Germinal center (tissue), 1 donor: ENCODE data around the gene RBM38.

Source experiments
- DNase-seq: peaks from one replicate; pipeline ENCODE4 v3.0.0; 2012; ENCODE audit warnings: mixed read lengths, low spot score

The RBM38 gene

DNA sequence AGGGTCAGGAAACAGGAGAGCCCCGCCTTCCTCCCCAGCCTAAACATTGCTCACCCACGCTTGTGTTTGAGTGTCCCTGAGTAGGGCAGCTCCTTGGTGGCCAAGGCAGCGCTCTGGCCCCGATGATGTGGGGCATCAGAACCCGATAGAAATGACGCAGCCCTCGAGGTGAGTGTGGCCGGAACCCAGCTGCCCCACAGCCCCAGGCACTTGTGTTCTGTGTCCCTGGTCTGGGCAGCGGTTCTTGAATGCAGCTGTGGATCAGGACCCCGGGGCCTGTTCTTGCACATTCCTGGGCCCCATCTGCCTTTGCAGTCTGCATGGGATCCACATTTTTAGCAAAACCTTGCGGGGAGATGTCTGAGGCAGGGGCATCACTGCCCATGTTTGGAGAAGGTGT lies 12.8 kb downstream of the RBM38 start:
- no peak for DNase-seq

DNA sequence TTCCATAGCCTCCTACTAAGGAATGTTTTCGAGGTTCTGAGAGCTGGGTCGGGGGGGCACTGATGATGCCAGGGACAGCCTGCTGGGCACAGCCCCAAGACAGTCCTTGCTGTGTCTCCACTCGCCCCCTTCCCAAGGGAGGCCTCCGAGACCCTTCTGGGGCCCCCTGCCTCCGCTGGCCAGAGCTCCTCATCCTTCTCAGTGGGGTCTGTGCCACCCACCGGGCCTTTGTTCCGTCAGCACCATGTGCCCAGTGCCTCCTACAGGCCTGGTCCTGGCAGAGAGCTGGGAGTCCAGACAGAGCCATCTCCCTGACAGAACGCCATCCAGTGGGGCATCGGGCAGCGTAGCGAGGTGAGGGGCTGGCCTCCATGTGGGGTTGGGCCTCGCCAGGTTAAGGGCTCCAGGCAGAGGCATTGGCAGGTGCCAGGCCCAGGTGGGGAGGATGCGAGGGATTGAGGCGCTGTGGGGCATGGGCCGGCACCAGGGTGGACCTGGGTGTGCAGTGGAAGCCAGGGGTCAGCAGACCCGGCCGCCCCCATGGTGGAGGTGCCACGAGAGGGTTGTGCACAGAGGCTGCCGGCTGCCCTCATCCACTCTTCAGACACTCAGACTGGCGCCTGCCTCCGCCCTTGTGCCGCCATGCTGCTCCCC lies 13.3 kb downstream of the RBM38 start:
- DNase-seq, result no peak

DNA sequence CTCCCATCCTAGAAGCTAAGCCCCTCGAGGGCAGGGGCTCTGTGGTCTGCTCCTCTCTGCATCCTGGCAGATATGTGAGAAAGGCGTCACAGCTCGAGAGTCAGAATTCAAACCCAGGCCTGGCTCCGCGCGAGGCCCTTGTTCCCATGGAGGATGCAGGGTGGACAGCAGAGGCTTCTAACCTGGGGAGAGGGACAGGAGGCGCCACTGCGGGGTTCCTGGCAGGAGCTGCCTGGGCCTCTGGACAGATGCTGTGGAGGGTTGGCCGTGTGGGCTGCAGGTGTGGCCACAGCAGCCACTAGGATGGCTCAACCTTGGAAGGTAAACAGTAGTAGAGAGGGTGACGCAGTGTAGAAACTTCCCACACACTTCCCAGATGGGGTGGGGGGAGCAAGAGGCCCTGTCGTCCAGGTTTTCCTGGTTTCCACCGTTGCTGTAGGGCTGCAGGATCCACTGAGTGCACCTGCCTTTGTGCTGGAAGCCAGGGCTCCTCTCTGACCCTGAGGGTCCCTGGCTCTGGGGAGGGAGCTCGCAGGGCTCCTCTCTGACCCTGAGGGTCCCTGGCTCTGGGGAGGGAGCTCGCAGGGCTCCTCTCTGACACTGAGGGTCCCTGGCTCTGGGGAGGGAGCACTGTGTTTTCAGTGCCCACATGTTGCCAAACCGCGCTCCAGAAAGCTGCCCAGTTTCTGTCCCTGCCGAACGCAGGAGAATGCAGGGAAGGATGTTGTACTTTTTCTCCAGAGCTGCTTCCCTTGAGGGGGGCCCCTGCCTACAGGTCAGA lies 14.2 kb downstream of the RBM38 start:
- DNase-seq, result no peak

DNA sequence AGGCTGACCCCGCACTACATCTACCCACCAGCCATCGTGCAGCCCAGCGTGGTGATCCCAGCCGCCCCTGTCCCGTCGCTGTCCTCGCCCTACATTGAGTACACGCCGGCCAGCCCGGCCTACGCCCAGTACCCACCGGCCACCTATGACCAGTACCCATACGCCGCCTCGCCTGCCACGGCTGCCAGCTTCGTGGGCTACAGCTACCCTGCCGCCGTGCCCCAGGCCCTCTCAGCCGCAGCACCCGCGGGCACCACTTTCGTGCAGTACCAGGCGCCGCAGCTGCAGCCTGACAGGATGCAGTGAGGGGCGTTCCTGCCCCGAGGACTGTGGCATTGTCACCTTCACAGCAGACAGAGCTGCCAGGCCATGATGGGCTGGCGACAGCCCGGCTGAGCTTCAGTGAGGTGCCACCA lies 16.4 kb downstream of the RBM38 start:
- DNase-seq, result no peak

DNA sequence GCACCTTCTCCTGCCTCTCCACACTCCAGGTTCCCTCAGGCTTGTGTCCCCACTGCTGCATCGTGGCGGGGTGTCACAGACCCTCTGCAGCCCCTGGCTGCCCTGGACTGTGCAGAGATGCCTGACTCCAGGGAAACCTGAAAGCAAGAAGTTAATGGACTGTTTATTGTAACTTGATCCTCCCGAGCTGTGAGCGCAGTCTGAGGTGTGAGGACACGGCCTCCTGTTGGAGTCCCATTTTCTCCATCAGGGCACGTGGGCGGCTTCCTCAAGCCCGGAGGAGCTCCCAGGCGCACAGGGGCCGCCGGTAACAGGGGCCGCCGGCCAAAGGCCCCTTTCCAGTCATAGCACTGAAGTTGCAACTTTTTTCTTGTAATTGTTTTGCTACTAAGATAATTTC lies 16.9 kb downstream of the RBM38 start:
- no peak for DNase-seq

DNA sequence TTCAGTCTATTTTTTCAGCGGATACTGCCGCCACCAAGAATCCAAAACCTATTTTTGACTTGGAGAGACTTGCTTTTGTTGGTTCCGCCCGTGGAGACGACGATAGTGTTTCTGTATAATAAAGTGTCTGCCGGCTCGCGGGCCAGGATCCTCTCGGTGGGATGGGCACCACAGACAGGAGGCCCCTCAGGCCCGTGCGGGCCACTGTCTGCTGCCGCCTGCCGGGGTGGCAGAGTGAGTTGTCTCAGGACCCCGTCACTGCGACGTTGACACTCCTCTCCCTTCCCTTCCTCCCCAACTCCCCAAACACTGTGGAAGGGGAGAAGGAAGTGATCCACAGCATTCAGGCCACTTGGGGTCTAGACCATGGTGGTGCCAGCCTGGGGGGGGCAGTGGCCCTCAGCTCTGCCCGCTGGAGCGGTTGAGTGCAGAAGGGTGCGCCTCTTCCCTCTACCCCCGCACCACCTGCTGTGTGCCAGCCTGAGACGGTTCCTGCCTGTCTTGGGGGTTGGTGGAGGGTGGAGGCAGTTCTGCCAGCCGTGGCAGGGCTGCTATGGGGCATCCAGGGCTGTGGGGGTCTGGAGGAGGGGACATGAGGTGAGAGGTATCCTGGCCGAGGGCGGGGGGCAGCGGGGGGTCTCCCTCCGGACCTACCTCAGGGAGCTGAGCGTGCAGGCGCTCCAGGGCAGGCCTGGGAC lies 17.5 kb downstream of the RBM38 start:
- DNase-seq, result no peak

DNA sequence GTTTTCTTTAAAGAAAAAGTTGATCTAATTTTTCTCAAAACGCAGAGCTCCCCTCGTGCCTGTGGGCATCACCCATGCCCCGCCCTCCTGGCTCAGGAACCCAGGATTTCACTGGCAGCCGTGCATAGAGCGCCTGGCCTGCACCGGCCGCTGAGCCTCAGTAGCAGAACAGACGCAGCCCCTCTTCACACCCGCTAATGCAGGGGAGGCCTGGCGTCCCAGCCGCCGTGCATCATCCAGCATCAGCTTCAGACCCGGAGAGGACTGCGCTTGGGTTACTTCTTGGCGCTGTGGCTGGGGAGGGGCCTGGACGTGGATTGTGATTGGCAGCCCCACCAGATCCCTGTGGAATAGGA lies 18.1 kb downstream of the RBM38 start:
- no peak for DNase-seq

DNA sequence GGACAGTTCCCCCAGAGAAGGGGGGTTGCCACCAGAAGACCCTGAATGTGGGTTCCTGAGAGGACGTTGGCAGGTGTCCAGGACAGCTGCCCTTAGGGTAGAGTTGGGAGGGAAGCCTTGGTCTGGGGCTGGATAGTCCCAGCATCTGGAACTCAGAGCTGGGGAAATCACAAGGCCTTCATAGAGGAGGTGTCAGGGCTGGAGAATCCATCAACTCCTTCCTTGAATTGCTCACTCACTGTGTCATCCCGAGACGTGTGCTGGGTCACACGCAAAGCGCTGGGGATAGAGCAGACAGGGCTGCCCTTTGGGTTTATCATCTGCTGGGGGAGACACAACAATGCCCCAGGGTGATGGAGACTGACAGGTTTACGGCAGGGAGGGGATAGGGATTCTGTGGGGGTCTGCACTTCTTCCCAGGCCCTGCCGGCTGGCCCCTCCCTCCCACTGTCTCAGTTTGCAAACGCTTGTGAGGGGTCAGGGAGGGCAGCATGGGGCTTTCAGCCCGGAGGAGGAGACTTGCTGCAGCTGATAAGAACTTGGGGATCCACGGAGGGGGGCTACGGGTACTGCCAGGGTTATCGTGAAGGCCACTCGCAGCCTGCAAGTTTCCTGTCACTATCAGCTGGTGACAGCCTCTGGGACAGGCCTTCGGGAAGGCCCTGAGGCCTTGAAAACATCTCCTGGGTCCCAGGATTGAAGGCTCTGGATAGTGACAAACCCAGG lies 18.6 kb downstream of the RBM38 start:
- DNase-seq, result no peak

DNA sequence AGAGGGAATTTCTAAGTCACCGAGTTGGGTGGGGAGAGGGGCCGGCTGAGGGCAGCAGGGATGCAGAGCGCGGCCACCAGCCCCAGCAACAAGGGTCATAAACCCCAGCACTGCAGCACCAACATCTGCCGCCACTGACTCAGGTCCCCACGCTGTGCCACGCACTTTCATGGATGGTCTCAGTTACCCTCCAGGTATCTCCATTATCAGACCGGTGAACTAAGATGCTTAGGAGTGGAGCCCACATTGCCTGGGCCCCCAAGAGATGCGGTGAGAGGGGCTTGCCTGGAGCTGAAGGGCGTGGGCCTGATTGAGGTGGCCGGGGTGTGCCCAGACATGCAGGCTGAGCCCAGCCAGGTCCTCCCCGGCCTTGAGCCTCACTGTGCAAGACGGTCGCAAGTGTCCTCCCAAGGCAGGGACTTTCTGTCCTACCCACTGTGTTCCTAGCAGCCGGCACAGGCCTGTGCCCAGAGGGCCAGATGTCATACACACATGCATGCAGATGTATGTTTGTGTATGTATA lies 19.3 kb downstream of the RBM38 start:
- DNase-seq, result no peak

DNA sequence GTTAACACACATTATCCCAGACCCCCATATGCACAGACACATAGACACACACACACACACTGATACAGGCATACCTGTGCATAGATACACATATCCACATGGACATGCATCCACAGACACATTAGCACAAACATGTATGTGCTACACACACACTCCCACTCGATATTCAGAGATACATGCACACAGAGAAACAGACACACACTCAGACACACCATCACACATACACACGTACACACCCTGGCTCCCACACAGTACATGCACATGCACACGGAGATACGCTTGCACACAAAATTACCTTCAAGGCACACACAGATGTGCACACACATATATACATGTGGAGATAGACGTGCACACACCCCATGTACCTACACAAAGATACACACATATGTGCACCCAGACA lies 19.7 kb downstream of the RBM38 start:
- DNase-seq, result no peak

DNA sequence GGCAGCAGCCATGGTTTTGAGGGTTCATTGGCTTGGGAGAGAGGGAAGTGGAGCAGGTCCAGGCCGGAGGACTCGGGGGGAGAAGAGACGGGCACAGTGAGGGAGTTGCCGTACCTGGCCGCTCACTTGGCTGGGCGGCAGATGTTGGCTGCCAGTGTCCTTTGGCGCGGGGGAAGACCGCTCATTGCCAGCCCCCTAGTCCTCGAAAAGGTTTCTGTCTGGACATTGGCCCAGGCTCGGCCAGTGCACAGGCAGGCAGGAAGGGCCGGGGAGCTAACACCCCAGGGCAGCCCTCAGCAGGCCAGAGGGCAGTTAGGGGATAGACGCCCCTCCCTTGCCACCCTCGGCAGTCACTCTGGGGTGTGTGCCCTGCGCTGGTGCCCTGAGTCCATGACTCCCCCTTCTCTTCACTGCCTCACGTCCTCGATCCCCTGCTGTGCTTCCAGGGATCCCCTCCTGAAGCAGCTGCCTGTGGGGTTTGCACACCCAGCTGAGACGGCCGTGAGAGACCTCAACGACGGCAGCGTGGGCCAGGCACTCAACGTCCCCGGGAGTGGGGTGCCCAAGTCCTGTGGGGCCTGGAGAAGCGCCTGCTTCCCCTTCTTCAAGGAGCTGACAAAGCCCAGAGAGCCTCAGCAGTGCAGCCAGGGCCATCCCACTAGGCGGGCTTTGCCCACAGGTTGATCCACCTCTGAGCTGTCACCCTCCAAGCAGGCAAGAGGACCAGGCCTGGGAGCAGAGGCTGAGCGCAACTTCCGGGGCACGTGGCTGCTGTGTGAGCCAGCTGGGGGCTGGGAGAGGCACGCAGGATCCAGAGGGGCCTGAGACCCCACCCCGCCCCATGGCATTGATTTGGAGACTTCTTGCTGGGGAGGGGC lies 20.4 kb downstream of the RBM38 start:
- no peak for DNase-seq

DNA sequence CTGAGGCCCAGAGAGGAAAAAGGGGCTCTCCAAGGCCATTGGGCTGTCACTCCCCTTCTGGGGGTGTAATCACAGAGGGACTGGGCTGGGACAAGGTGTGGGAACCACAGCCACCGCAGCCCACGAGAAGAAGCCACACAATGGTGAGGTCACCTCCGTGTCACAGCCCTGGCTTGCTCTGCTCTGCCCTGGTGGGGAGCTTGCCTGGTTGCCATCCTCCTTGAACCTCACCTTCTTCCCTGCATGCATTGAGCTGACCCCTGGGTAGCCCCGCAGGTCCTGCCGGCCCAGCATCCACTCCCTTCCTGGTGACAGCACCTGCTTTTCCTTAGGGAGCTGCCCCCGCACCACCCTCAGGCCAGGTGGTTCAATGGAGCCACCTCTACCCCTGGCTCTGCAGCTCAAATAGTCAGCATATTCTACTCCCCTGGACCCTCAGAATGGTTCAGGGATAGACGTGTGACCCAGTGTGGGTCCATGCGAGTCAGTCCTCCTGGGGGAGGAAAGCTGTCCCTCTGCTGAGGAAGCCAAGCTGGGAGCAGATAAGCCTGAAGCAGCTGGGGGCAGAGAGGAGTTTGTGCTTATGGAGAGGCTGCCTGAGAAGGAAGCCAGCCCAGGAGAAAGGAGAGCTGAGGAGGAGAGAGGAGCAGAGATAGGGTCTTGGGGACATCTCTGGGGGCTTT lies 21.3 kb downstream of the RBM38 start:
- no peak for DNase-seq

DNA sequence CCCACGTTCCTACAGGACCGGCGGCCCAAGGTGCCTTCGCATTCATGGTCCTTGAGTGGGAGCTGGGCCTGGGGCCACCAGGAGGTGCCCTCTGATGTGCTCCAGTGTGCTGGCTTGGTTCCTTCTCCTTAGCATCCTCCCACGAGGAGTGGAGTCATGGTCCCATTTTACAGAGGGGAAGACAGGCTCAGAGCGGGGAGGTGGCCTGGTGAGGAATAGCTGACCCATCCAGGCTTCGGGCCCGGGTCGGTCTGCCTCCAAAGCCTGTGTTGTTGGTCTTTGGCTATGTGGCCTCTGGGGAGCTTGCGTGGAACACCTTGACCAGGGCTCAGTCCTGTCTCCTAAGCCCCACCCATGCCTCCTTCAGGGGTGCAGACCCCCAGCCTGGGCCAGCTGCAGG lies 22.8 kb downstream of the RBM38 start:
- no peak for DNase-seq

DNA sequence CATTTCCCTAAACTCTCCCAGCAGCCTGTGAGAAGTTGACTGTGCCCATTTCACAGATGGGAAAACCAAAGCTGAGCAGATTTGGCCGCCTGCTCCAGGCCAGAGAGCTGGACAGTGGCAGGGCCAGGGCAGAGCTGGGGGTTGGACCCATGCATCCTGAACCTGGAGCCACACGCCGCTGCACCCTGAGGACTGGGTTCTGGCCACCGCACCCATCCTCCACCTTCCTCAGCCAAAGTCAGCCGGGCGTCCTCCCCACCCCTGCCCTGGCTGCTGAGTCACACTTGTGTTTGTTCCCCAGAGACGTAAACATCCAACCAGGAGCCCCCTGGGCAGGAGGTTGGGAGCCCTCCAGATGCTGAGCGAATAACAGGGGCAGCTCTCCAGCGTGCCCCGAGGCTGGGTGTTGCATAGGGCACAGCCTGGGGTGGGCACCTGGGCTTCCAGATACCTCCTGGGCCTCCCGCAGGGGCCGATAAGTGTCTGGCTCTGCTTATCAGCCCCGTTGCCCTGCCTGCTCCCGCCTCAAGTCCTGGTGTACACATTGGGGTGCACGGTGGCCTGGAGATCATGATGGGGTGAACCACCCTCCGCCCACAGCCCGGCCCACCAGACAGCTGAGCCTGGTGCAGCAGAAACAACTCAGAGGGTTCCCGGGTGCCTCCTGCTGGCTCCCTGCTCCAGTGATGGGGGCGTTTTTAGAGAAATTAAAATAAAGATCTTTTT lies 23.8 kb downstream of the RBM38 start:
- no peak for DNase-seq

DNA sequence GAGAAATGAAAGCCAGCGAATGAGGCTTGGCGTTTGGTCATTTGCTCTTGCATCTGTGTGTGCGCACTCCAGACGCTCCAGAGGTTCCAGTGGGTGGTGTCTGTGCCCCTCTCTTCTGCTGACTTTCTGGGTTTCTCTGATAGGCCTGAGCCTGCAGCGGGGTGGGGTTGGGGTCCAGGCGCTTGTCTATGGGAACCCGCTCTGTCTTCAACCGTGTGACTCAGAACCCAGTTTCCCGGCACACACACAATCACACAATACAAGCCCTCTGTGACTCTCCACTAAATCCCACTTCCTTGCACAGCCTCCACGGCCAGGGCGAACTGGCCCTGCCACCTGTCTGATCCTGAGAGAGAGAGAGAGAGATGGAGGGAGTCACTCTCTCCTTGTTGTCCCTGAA lies 24.6 kb downstream of the RBM38 start:
- no peak for DNase-seq

DNA sequence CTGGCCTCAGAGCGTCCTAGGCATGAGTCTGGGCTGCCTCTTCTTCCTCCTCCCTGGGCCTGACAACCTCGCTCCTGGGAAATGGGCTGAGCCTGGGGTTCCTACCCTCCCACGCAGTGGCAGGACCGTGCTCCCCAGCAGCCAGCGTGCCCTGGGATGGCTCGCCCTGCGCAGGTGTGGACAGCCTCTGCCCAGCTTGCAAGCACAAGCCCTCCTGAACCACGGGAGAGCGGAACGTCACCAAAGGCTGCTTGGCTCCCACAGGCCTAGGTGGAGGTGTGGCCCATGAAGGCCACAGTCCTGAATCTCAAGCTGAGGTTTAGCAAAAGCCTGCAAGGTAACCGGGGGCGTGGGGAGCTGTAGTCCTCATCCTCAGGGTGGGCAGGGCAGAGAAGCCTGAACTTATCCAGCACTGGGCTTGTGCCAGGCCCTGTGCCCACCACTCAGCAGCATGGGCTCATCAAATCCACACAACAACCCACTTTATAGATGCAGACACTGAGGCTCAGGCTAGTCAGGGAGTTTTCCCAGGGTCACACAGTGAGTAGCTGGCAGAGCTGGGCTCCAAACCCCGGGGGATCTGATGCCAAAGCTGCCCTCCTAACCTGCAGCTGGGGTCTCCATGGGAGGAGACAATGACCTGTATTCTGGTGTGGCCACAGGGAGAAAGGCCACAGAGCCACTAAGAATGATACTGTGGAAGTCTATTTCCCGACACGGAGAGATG lies 25.3 kb downstream of the RBM38 start:
- no peak for DNase-seq

DNA sequence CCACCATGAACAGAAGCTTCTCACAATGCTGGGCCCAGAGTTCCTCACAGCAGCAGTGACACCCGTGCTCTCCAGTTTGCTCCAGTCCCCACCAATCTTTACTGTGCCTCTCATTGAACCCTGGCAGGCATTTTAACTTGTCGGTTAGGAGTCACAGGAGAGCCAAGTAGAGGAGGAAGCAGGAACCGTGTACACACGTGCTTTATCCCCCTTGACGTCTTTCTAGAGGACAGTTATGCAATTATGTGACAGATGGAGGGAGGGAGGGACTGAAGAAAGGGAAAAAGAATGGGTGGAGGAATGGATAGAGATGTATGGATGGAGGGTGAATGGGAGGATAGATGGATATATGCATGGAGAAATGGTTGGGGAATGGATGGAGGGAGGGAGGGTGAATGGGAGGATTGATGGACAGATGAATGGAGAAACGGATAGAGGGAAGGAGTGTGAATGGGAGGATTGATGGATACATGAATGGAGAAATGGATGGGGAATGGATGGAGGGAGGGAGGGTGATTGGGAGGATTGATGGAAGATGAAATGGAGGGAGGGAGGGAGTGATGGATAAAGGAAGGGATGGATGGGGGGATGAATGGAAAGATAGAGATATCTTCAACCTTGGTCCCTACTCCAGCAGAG lies 26.0 kb downstream of the RBM38 start:
- no peak for DNase-seq

DNA sequence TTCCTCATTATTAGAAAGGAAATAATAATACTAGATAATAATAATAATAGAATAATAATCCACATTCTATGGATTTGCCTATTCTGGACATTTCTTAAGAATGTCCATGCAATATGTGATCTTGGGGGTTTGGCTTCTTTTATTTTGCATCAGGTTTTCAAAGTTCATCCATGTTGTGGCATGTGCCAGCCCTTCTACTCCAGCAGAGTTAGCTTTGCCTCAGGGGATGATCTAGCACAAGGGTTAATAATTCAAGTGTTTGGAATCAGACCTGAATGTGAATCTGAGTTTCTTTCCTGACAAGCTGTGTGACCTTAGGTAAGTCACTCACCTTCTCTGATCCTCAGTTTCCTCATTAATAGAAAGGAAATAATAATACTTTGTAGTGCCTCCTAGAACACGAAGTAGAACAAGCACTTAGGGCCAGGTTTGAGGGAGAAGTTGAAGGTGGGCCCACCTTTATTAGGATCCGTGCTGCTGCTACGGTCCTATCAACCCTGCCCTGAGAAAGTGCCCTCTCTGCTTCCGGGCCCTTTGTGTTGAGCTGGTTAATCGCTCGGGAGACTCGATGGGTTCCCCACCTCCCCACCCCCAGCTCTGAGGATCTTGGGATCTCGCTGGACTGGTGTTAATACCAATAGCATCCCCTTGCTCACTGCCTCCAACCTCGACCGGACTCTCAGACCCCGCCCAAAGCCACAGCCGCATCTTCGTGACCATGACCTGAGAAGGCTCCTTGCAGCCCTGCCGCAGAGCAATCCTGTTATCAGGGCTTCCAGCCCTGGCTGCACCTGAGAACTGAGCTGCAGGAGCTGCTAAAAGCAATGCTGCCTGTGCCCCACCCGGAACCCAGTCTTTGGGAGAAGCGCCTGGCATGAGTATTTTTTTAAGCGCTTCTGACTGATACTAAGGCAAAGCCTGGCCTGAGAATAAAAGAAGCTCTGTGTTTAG lies 26.9 kb downstream of the RBM38 start:
- DNase-seq, result no peak
